C4-2B (cell line): ENCODE measurements around the gene MEIS2.

ENCODE experiments used
- H3K27ac ChIP-seq: fragments of 450-650 bp; 2 replicates; pipeline ENCODE4 v1.5.1; 2017
- CTCF ChIP-seq: fragments of 450-650 bp; conservative IDR thresholded peaks from 2 replicates; pipeline ENCODE4 v1.5.1; 2017; ENCODE audit warnings: mild to moderate bottlenecking
- ZFX ChIP-seq: fragments of 450-650 bp; IDR thresholded peaks from 2 replicates; pipeline ENCODE4 v1.6.1; 2017

The MEIS2 gene

DNA sequence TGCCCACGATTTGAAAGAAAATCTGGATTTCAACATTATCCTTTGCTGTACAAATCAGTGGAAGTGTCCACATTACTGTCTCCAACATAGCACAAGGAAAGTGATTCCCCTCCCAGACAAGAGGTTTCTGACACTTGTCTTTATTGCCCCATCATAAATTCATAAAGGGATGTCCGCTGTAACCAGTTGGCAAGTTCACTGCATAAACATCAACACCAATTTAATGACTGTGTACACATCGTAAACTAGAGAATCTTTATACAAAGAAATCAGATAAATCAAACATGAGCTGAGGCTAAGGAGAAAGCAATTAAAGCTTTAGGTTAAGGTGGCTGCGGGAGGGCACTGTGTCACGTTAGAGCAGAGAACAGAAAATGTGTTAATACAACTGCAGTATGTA lies 129.8 kb downstream of the MEIS2 start:
- TF ChIP-seq CTCF = no peak
- TF ChIP-seq ZFX = no peak
- H3K27ac ChIP-seq = no peak overlapping the region

DNA sequence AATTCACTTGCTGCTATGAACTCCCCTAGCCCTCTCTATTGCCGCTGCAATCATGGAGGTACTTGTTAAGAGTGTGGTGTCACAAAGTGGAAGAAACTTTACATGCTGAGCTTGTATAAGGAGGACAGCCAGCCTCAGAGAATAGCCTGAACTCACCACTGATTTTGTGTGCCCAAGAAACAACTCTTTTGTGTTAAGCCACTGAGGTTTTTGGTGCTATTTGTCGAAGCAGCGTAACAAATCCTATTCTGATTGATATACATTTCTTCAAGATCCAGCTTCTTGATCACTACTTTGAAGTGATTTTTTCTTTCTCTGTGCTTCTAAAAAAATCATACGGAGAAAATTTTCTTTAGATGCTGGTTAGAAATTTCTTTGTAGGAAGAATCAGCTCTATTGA lies 132.4 kb downstream of the MEIS2 start:
- H3K27ac ChIP-seq = no peak overlapping the region
- no peak for TF ChIP-seq ZFX
- no peak for TF ChIP-seq CTCF

GRCh38 chr15:36966708-36967107 lies 133.6 kb downstream of the MEIS2 start:
- TF ChIP-seq CTCF = no peak
- no peak for TF ChIP-seq ZFX
- no peak overlapping the region for H3K27ac ChIP-seq

DNA sequence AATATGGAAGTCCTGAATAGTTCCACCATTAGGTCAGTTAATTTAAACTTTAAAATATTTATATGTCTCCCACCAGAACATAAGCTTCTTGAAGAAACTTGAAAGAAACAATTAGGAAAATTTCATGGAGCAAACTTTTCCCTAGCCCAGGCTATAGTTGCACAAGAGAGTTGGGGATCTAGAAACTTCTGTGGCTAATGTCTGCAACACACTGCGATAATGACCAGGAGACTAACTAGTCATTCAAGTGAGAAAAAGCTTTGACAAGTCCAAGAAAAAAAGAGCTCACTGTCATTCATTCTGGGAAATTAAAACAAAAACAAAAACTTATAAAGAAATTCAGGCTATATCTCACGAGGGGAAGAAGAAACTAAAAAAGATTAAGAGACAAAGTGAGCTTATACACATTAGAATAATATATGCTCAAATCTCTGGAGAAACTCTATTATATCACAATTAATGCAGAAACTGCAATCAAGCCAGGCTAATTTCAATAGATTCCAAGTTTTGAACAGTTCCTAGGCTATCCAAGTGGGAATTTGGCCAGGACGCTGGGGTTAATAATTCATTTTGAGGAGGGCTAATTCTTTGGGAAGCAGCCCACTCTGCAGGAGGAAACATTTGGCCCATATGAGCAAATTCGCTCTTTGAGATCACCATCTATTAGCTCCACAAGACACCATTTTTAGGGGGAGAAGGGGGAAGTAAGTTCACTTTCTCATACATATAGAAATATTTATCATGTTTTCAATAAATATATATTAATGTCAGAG lies 134.6 kb downstream of the MEIS2 start:
- TF ChIP-seq CTCF (no peak), ZFX (no peak)
- no peak overlapping the region for H3K27ac ChIP-seq

- no peak for TF ChIP-seq CTCF
- TF ChIP-seq ZFX = no peak
- no peak overlapping the region for H3K27ac ChIP-seq
These were observed 135.7 kb downstream of the MEIS2 start for GRCh38 chr15:36964626-36965025.

GRCh38 chr15:36961956-36962355 lies 138.4 kb downstream of the MEIS2 start:
- H3K27ac ChIP-seq = no peak overlapping the region
- TF ChIP-seq ZFX (no peak), CTCF (no peak)

GRCh38 chr15:36960947-36961227 lies 139.5 kb downstream of the MEIS2 start:
- no peak overlapping the region for H3K27ac ChIP-seq
- TF ChIP-seq CTCF (no peak), ZFX (no peak)
